ENCODE measurements around the gene LBP. TPM values are rescaled to one million over a fixed set of nuclear protein-coding genes. Genes with fewer than 3 reads are reported as not detected.
A peak's percentile ranks its signal among the peaks of the same experiment; 100 is the strongest.

Gene LBP
- total RNA-seq, 1 experiment from 2014 or later, result 0.37 TPM

DNA sequence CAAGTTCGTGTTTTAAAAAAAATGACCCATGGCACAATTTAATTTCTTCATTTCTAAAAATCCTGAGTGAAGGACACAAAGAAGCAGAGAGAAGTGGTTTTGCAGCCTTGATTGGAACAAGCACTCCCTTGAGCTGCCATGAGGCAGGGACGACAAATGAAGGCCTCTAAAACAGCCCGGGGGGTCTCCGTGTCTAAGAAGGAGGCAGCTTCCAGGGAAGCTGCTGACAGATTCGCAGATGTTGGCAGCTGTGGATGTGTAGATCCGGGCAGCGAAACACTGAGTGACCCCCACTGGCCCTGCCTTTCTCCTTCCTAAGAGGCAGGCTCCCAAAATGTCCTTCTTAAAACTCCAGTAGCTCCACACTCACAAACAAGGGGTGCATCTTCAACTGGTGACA is 9.6 kb upstream of the LBP start:
- peaks cover 26% of the 10 kb centered on the region for H3K4me1 Mint-ChIP-seq
- no peak for DNase-seq (ENCODE audit: low spot score)
- H3K36me3 Mint-ChIP-seq, result peaks cover 6% of the 10 kb centered on the region
- no peak overlapping the region for H3K27ac Mint-ChIP-seq
- peaks cover 6% of the 10 kb centered on the region for H3K9me3 Mint-ChIP-seq
- ATAC-seq, result no peak
- TF ChIP-seq KAT7 (CRISPR knock-in tag; IDR thresholded peaks at IDR 0.05; ENCODE audit: borderline replicate concordance), result no peak
- no peak for TF ChIP-seq CBFB (CRISPR knock-in tag; IDR thresholded peaks at IDR 0.05; ENCODE audit: low read depth)
- TF ChIP-seq JAZF1 (CRISPR knock-in tag; IDR thresholded peaks at IDR 0.05), result no peak
- TF ChIP-seq GRHL2 (CRISPR knock-in tag; IDR thresholded peaks at IDR 0.05; ENCODE audit: insufficient replicate concordance, severe bottlenecking), result no peak
- TF ChIP-seq NR2C2 (CRISPR knock-in tag; IDR thresholded peaks at IDR 0.05), result no peak
- TF ChIP-seq ETV6 (CRISPR knock-in tag; IDR thresholded peaks at IDR 0.05), result no peak
- no peak for TF ChIP-seq HMGA2 (CRISPR knock-in tag; IDR thresholded peaks at IDR 0.05)
- no peak for TF ChIP-seq ZNF219 (CRISPR knock-in tag; IDR thresholded peaks at IDR 0.05; ENCODE audit: borderline replicate concordance)
- TF ChIP-seq, protein P1, sequence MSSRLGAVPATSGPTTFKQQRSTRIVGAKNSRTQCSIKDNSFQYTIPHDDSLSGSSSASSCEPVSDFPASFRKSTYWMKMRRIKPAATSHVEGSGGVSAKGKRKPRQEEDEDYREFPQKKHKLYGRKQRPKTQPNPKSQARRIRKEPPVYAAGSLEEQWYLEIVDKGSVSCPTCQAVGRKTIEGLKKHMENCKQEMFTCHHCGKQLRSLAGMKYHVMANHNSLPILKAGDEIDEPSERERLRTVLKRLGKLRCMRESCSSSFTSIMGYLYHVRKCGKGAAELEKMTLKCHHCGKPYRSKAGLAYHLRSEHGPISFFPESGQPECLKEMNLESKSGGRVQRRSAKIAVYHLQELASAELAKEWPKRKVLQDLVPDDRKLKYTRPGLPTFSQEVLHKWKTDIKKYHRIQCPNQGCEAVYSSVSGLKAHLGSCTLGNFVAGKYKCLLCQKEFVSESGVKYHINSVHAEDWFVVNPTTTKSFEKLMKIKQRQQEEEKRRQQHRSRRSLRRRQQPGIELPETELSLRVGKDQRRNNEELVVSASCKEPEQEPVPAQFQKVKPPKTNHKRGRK (CRISPR knock-in tag; IDR thresholded peaks at IDR 0.05; ENCODE audit: borderline replicate concordance), result no peak
- no peak for TF ChIP-seq NR3C1 (CRISPR knock-in tag; conservative IDR thresholded peaks at IDR 0.05; ENCODE audit: low read depth)
- TF ChIP-seq NFATC4 (CRISPR knock-in tag; IDR thresholded peaks at IDR 0.05), result no peak
- no peak for TF ChIP-seq ESRRA (CRISPR knock-in tag; IDR thresholded peaks at IDR 0.05; ENCODE audit: borderline replicate concordance)
- no peak for TF ChIP-seq ZNF138 (CRISPR knock-in tag; conservative IDR thresholded peaks at IDR 0.05)
- TF ChIP-seq FOXJ3 (CRISPR knock-in tag; IDR thresholded peaks at IDR 0.05; ENCODE audit: borderline replicate concordance), result no peak
- ChIA-PET POLR2A (no interaction called here), CTCF (interaction anchor here (0.6 to 8.0 kb wide), 12 partner anchors 18 to 412 kb away, joined by 3 to 329 read pairs (median 6); partner anchors contain the start of genes ACTR5 and SNHG17)
- no peaks in the 10 kb centered on the region; the same call in 1 of the 2 replicates for H3K27me3 Mint-ChIP-seq (ENCODE audit: low read depth)
- H3K4me3 Mint-ChIP-seq, result no peak overlapping the region

DNA sequence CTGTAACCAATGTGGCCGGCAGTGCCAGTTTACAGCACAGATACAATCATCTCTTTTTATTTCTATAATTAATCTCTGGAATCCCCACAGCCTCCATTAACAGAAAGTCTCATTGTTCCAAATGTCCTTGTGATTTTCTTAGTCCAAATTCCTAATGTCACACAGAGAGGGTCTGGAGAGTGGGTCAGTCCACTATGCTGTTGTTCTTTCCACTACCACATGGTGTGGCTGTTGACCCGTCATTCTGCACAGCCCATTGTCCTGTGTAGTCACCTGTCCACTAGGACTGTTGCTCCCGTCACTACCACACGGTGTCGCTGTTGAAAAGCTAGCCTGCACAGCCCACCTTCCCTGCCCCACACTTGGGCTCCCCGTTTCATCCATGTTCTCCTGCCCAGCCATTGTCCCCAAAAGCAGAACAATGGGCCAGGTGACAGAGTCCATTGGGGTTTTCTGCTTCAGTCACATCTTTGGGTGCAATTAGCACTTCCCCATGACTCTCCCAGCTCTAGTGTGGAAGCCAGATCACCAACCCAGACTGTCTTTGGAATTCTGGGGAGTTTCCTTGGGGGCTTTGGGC is 8.6 kb upstream of the LBP start:
- no peaks in the 10 kb centered on the region; the same call in 1 of the 2 replicates for H3K27me3 Mint-ChIP-seq (ENCODE audit: low read depth)
- CTCF ChIA-PET, result interaction anchor here (0.6 to 8.0 kb wide), 32 partner anchors 9 to 555 kb away, joined by 3 to 329 read pairs (median 5); partner anchors contain the start of genes ACTR5, LBP, RALGAPB and SNHG17
- peaks cover 35% of the 10 kb centered on the region for H3K4me1 Mint-ChIP-seq
- DNase-seq (ENCODE audit: low spot score), result peak; percentile 97
- POLR2A ChIA-PET, result no interaction called here
- H3K27ac Mint-ChIP-seq, result no peak overlapping the region
- peaks cover 6% of the 10 kb centered on the region for H3K9me3 Mint-ChIP-seq
- peaks cover 6% of the 10 kb centered on the region for H3K36me3 Mint-ChIP-seq
- no peak overlapping the region for H3K4me3 Mint-ChIP-seq
- peak; percentile 76 for ATAC-seq
- TF ChIP-seq, protein P2, sequence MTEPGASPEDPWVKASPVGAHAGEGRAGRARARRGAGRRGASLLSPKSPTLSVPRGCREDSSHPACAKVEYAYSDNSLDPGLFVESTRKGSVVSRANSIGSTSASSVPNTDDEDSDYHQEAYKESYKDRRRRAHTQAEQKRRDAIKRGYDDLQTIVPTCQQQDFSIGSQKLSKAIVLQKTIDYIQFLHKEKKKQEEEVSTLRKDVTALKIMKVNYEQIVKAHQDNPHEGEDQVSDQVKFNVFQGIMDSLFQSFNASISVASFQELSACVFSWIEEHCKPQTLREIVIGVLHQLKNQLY (CRISPR knock-in tag; IDR thresholded peaks at IDR 0.05), result no peak
- TF ChIP-seq NFE2L1 (CRISPR knock-in tag; IDR thresholded peaks at IDR 0.05) (no peak), CREB1 (CRISPR knock-in tag; IDR thresholded peaks at IDR 0.05) (no peak), EMX1 (CRISPR knock-in tag; IDR thresholded peaks at IDR 0.05) (peak; percentile 58; the same call in 1 of the 2 replicates), FOXK1 (CRISPR knock-in tag; IDR thresholded peaks at IDR 0.05) (peak; percentile 61; the same call in 1 of the 2 replicates)
- TF ChIP-seq, protein P3, sequence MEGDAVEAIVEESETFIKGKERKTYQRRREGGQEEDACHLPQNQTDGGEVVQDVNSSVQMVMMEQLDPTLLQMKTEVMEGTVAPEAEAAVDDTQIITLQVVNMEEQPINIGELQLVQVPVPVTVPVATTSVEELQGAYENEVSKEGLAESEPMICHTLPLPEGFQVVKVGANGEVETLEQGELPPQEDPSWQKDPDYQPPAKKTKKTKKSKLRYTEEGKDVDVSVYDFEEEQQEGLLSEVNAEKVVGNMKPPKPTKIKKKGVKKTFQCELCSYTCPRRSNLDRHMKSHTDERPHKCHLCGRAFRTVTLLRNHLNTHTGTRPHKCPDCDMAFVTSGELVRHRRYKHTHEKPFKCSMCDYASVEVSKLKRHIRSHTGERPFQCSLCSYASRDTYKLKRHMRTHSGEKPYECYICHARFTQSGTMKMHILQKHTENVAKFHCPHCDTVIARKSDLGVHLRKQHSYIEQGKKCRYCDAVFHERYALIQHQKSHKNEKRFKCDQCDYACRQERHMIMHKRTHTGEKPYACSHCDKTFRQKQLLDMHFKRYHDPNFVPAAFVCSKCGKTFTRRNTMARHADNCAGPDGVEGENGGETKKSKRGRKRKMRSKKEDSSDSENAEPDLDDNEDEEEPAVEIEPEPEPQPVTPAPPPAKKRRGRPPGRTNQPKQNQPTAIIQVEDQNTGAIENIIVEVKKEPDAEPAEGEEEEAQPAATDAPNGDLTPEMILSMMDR (IDR thresholded peaks at IDR 0.05), result peak; percentile 96
- TF ChIP-seq, protein P4, sequence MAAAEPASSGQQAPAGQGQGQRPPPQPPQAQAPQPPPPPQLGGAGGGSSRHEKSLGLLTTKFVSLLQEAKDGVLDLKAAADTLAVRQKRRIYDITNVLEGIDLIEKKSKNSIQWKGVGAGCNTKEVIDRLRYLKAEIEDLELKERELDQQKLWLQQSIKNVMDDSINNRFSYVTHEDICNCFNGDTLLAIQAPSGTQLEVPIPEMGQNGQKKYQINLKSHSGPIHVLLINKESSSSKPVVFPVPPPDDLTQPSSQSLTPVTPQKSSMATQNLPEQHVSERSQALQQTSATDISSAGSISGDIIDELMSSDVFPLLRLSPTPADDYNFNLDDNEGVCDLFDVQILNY (CRISPR knock-in tag; IDR thresholded peaks at IDR 0.05), result no peak
- TF ChIP-seq, protein P5, sequence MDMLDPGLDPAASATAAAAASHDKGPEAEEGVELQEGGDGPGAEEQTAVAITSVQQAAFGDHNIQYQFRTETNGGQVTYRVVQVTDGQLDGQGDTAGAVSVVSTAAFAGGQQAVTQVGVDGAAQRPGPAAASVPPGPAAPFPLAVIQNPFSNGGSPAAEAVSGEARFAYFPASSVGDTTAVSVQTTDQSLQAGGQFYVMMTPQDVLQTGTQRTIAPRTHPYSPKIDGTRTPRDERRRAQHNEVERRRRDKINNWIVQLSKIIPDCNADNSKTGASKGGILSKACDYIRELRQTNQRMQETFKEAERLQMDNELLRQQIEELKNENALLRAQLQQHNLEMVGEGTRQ (CRISPR knock-in tag; IDR thresholded peaks at IDR 0.05), result peak; percentile 66
- TF ChIP-seq, protein P6, sequence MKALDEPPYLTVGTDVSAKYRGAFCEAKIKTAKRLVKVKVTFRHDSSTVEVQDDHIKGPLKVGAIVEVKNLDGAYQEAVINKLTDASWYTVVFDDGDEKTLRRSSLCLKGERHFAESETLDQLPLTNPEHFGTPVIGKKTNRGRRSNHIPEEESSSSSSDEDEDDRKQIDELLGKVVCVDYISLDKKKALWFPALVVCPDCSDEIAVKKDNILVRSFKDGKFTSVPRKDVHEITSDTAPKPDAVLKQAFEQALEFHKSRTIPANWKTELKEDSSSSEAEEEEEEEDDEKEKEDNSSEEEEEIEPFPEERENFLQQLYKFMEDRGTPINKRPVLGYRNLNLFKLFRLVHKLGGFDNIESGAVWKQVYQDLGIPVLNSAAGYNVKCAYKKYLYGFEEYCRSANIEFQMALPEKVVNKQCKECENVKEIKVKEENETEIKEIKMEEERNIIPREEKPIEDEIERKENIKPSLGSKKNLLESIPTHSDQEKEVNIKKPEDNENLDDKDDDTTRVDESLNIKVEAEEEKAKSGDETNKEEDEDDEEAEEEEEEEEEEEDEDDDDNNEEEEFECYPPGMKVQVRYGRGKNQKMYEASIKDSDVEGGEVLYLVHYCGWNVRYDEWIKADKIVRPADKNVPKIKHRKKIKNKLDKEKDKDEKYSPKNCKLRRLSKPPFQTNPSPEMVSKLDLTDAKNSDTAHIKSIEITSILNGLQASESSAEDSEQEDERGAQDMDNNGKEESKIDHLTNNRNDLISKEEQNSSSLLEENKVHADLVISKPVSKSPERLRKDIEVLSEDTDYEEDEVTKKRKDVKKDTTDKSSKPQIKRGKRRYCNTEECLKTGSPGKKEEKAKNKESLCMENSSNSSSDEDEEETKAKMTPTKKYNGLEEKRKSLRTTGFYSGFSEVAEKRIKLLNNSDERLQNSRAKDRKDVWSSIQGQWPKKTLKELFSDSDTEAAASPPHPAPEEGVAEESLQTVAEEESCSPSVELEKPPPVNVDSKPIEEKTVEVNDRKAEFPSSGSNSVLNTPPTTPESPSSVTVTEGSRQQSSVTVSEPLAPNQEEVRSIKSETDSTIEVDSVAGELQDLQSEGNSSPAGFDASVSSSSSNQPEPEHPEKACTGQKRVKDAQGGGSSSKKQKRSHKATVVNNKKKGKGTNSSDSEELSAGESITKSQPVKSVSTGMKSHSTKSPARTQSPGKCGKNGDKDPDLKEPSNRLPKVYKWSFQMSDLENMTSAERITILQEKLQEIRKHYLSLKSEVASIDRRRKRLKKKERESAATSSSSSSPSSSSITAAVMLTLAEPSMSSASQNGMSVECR (CRISPR knock-in tag; IDR thresholded peaks at IDR 0.05; ENCODE audit: borderline replicate concordance), result no peak
- TF ChIP-seq, protein P7, sequence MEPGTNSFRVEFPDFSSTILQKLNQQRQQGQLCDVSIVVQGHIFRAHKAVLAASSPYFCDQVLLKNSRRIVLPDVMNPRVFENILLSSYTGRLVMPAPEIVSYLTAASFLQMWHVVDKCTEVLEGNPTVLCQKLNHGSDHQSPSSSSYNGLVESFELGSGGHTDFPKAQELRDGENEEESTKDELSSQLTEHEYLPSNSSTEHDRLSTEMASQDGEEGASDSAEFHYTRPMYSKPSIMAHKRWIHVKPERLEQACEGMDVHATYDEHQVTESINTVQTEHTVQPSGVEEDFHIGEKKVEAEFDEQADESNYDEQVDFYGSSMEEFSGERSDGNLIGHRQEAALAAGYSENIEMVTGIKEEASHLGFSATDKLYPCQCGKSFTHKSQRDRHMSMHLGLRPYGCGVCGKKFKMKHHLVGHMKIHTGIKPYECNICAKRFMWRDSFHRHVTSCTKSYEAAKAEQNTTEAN (CRISPR knock-in tag; IDR thresholded peaks at IDR 0.05), result peak; percentile 62; the same call in 1 of the 2 replicates

All from WTC11 (cell line).